Breast epithelium (tissue), 4 donors: ENCODE measurements around the gene PCNX2. TPM values are rescaled to one million over a fixed set of nuclear protein-coding genes. Genes with fewer than 3 reads are reported as not detected.

Source experiments
- DNase-seq, 2 donors: peaks; one replicate each; pipeline ENCODE4 v3.0.0-alpha.2; 2019; ENCODE audit warnings: low spot score in 2 of 2
- H3K27ac ChIP-seq, 2 donors: fragments of 200-600 bp; sonication (generic) in 1 of 2; one replicate each; pipeline ENCODE4 v1.5.1; 2016 to 2019; ENCODE audit warnings: mild to moderate bottlenecking in 1 of 2
- H3K27me3 ChIP-seq, 2 donors: fragments of 200-600 bp; sonication (generic) in 1 of 2; one replicate each; pipeline versions ENCODE4 v1.5.1 to v1.6.0; 2017 to 2019; ENCODE audit warnings: control low read depth in 1 of 2, mild to moderate bottlenecking in 1 of 2
- H3K36me3 ChIP-seq: fragments of 200-600 bp; one replicate; pipeline ENCODE4 v1.5.1; 2019
- H3K4me1 ChIP-seq, 2 donors: fragments of 200-600 bp; sonication (generic); one replicate each; pipeline ENCODE4 v1.5.1; 2016 to 2019; ENCODE audit warnings: control low read depth in 1 of 2
- H3K4me3 ChIP-seq, 3 donors: fragments of 200-600 bp; sonication (generic); 1 replicate in 2 of 3; 2 replicates in 1 of 3; pipeline ENCODE4 v1.5.1; 2016 to 2019; ENCODE audit warnings: mild to moderate bottlenecking in 3 of 3, moderate library complexity in 2 of 3
- H3K9me3 ChIP-seq, 2 donors: fragments of 200-600 bp; sonication (generic) in 1 of 2; one replicate each; pipeline ENCODE4 v1.5.1; 2016 to 2019; ENCODE audit warnings: control low read depth in 1 of 2
- POLR2A ChIP-seq: fragments of 450-650 bp; IDR thresholded peaks from one replicate; pipeline ENCODE4 v1.6.1; 2016; ENCODE audit warnings: antibody characterized with exemption, mild to moderate bottlenecking, moderate library complexity
- POLR2AphosphoS5 ChIP-seq, 3 donors: sonication (generic); formaldehyde crosslinking; IDR thresholded peaks; one replicate each; pipeline ENCODE4 v1.6.1; 2017; ENCODE audit warnings: antibody characterized with exemption in 3 of 3
- intact Hi-C: fragments of 100-400 bp; cut with DNase I; formaldehyde crosslinking; loops from one replicate; pipeline ENCODE4 v1.15.1; 2023; ENCODE audit warnings: low total_unique reads
- total RNA-seq, 3 donors: library from RNA; depleted of rRNA; stranded (reverse); fragments of >200 nt; gene quantifications; one replicate each; pipeline ENCODE4 v1.1.0, GENCODE V29; 2016
- TF ChIP-seq, protein P1 (sequence below), 3 donors: fragments of 450-650 bp; IDR thresholded peaks; one replicate each; pipeline ENCODE4 v1.5.1; 2016 to 2017; ENCODE audit warnings: antibody characterized with exemption in 3 of 3, mild to moderate bottlenecking in 3 of 3, moderate library complexity in 3 of 3

Gene PCNX2
- total RNA-seq, 3 donors from 2014 or later = 18.7 to 32.6 (median 26.2) TPM

- H3K9me3 ChIP-seq = no peaks in the 10 kb centered on the region
- no peaks in the 10 kb centered on the region for H3K36me3 ChIP-seq
- H3K27me3 ChIP-seq = no peaks in the 10 kb centered on the region
- DNase-seq = no peak
- TF ChIP-seq POLR2AphosphoS5 (IDR thresholded peaks at IDR 0.05) = no peak
- TF ChIP-seq, protein P1, sequence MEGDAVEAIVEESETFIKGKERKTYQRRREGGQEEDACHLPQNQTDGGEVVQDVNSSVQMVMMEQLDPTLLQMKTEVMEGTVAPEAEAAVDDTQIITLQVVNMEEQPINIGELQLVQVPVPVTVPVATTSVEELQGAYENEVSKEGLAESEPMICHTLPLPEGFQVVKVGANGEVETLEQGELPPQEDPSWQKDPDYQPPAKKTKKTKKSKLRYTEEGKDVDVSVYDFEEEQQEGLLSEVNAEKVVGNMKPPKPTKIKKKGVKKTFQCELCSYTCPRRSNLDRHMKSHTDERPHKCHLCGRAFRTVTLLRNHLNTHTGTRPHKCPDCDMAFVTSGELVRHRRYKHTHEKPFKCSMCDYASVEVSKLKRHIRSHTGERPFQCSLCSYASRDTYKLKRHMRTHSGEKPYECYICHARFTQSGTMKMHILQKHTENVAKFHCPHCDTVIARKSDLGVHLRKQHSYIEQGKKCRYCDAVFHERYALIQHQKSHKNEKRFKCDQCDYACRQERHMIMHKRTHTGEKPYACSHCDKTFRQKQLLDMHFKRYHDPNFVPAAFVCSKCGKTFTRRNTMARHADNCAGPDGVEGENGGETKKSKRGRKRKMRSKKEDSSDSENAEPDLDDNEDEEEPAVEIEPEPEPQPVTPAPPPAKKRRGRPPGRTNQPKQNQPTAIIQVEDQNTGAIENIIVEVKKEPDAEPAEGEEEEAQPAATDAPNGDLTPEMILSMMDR (IDR thresholded peaks at IDR 0.05) = no peak
- TF ChIP-seq POLR2A = no peak
- intact Hi-C loops = no loop called here
- H3K4me3 ChIP-seq = no peak overlapping the region
- no peak overlapping the region for H3K27ac ChIP-seq
- no peaks in the 10 kb centered on the region for H3K4me1 ChIP-seq
Measured at GRCh38 chr1:233289676-233290075, 5.8 kb downstream of the PCNX2 start.

- no peak for DNase-seq
- Histone ChIP-seq H3K27me3 (no peaks in the 10 kb centered on the region), H3K4me3 (no peak overlapping the region), H3K4me1 (no peaks in the 10 kb centered on the region), H3K36me3 (no peaks in the 10 kb centered on the region), H3K9me3 (no peaks in the 10 kb centered on the region), H3K27ac (no peak overlapping the region)
- TF ChIP-seq, protein P1 (IDR thresholded peaks at IDR 0.05) = no peak
- no peak for TF ChIP-seq POLR2A
- no peak for TF ChIP-seq POLR2AphosphoS5 (IDR thresholded peaks at IDR 0.05)
- intact Hi-C loops = no loop called here
Measured at GRCh38 chr1:233282582-233282886, 13.0 kb downstream of the PCNX2 start.

- H3K36me3 ChIP-seq = no peaks in the 10 kb centered on the region
- H3K9me3 ChIP-seq = no peaks in the 10 kb centered on the region
- intact Hi-C loops = no loop called here
- H3K27me3 ChIP-seq = no peaks in the 10 kb centered on the region
- H3K4me1 ChIP-seq = no peaks in the 10 kb centered on the region
- TF ChIP-seq, protein P1 (IDR thresholded peaks at IDR 0.05) = no peak
- TF ChIP-seq POLR2AphosphoS5 (IDR thresholded peaks at IDR 0.05) (no peak), POLR2A (no peak)
- H3K4me3 ChIP-seq = no peak overlapping the region
- H3K27ac ChIP-seq = no peak overlapping the region
- DNase-seq = no peak
Measured at GRCh38 chr1:233281711-233282581, 13.6 kb downstream of the PCNX2 start.

DNA sequence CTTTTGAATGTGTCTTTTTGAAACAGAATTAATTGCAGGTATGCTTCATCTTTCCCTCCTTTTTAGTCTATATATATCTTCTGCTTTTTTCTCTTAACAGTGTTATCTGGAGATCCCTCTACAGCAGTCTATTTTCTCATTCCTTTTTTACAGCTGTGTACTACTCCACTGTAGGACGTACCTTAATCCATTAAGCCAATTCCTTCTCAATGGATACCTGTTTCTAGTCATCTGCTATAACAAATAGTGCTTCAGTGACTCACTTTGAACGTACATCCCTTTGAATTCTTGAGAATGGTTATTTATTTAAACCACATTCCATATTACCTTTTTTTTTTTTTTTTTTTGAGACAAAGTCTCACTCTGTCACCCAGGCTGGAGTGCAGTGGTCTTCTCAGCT, 15.6 kb downstream of the PCNX2 start:
- intact Hi-C loops = no loop called here
- Histone ChIP-seq H3K27ac (no peak overlapping the region), H3K36me3 (no peaks in the 10 kb centered on the region), H3K4me3 (no peak overlapping the region), H3K27me3 (no peaks in the 10 kb centered on the region), H3K9me3 (no peaks in the 10 kb centered on the region), H3K4me1 (no peaks in the 10 kb centered on the region)
- TF ChIP-seq POLR2A (no peak), POLR2AphosphoS5 (IDR thresholded peaks at IDR 0.05) (no peak)
- TF ChIP-seq, protein P1 (IDR thresholded peaks at IDR 0.05) = no peak
- DNase-seq = no peak

DNA sequence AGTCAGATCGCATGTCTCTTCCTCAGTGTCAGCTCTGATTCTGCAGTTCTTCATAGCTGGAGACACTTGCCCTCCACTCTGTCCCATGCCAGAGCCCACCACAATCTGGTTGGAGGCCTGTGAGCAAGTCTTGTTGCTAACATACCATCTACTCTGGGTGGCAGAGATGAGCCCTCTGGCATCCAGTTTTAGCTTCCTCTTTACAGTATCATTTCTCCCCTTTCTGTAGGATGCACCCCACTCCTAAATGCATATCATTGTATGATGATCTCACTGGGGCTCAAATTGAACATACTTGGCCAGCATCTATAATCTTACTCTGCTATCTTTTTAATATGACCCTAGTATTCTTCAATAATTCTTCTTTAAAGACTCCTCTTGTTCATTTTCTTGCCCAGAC, 16.9 kb downstream of the PCNX2 start:
- TF ChIP-seq, protein P1 (IDR thresholded peaks at IDR 0.05) = no peak
- Histone ChIP-seq H3K4me3 (no peak overlapping the region), H3K36me3 (no peaks in the 10 kb centered on the region), H3K4me1 (no peaks in the 10 kb centered on the region), H3K27me3 (no peaks in the 10 kb centered on the region), H3K9me3 (no peaks in the 10 kb centered on the region), H3K27ac (no peak overlapping the region)
- no peak for DNase-seq
- intact Hi-C loops = no loop called here
